HepG2 (cell line): Measurements from ENCODE around the gene ELOVL6.

Source experiments
- ARID4A ChIP-seq: sonication (generic); formaldehyde crosslinking; IDR thresholded peaks from 2 replicates; pipeline ENCODE4 v1.5.0; 2020; ENCODE audit warnings: mild to moderate bottlenecking, missing genetic modification reagents, borderline replicate concordance
- BRCA1 ChIP-seq: sonication (generic); formaldehyde crosslinking; IDR thresholded peaks from 2 replicates; pipeline ENCODE4 v1.4.0; 2020; ENCODE audit warnings: missing genetic modification reagents
- CCDC6 ChIP-seq: sonication (generic); formaldehyde crosslinking; IDR thresholded peaks from 2 replicates; pipeline ENCODE4 v1.8.1; 2022; ENCODE audit warnings: mild to moderate bottlenecking, missing genetic modification reagents, moderate library complexity
- EZH2 ChIP-seq: conservative IDR thresholded peaks from 2 replicates; pipeline ENCODE4 v1.6.1; 2012; ENCODE audit warnings: mild to moderate bottlenecking, low read depth, low read length, moderate library complexity
- HNRNPLL ChIP-seq: fragments of 200-400 bp; formaldehyde crosslinking; IDR thresholded peaks from 2 replicates; pipeline ENCODE4 v1.6.1; 2017; ENCODE audit warnings: mild to moderate bottlenecking, low read depth, low read length; ENCODE audit not compliant: poor library complexity, severe bottlenecking
- HOXA7 ChIP-seq: sonication (generic); formaldehyde crosslinking; IDR thresholded peaks from 2 replicates; pipeline ENCODE4 v1.8.1; 2022; ENCODE audit warnings: mild to moderate bottlenecking, missing genetic modification reagents, moderate library complexity

DNA sequence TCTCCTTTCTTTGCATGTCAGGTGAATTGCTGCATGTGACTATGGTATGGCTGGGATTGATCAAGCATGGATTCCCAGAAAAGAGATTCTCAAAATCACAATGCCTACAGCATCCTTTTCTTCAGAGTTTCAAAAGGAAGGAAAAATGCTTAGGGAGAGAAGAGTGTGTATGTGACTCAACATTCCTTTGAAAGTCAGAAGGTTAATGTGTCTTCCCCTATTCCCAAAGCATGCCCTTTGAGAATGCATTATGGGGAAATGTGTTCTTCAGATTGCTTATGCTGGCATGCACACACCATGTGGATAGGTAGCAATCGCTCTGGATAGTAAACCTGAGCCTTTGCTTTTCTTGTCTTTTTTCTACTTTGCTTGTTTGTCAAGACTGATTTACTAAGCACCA is 78.5 kb downstream of the ELOVL6 start:
- TF ChIP-seq ARID4A (CRISPR knock-in tag) (no peak), HNRNPLL (no peak), HOXA7 (CRISPR knock-in tag) (no peak), BRCA1 (CRISPR knock-in tag) (no peak), CCDC6 (CRISPR knock-in tag) (no peak), EZH2 (no peak)
